CD4-positive, alpha-beta T cell treated with Interleukin-4 for 4 hours (primary cell): ENCODE data around the gene HDHD2.
A peak's percentile ranks its signal among the peaks of the same experiment; 100 is the strongest.

Experiments used
- DNase-seq: peaks from one replicate; pipeline ENCODE4 v3.0.0-alpha.2; 2020

HDHD2 gene

GRCh38 chr18:47143899-47144485 is 6.3 kb downstream of the HDHD2 start:
- no peak for DNase-seq

GRCh38 chr18:47143153-47143552 is 7.1 kb downstream of the HDHD2 start:
- DNase-seq, result no peak

GRCh38 chr18:47141289-47141688 is 9.0 kb downstream of the HDHD2 start:
- no peak for DNase-seq

GRCh38 chr18:47121146-47121545 is 29.2 kb downstream of the HDHD2 start:
- DNase-seq, result no peak

- no peak for DNase-seq
These were observed 29.9 kb downstream of the HDHD2 start for GRCh38 chr18:47120428-47120827.

- no peak for DNase-seq
These were observed 31.3 kb downstream of the HDHD2 start for GRCh38 chr18:47118981-47119380.

GRCh38 chr18:47115205-47115604 is 35.1 kb downstream of the HDHD2 start:
- DNase-seq, result no peak

GRCh38 chr18:47113796-47114540 is 36.3 kb downstream of the HDHD2 start:
- no peak for DNase-seq

GRCh38 chr18:47110492-47111274 is 39.6 kb downstream of the HDHD2 start:
- no peak for DNase-seq

GRCh38 chr18:47109720-47110119 is 40.6 kb downstream of the HDHD2 start:
- no peak for DNase-seq

GRCh38 chr18:47108998-47109405 is 41.3 kb downstream of the HDHD2 start:
- no peak for DNase-seq

- no peak for DNase-seq
These were observed 41.9 kb downstream of the HDHD2 start for GRCh38 chr18:47108373-47108772.

GRCh38 chr18:47100212-47100831 is 50.0 kb downstream of the HDHD2 start:
- DNase-seq, result peak; percentile 65

GRCh38 chr18:47095810-47096209 is 54.5 kb downstream of the HDHD2 start:
- no peak for DNase-seq

GRCh38 chr18:47087676-47088075 is 62.6 kb downstream of the HDHD2 start:
- DNase-seq, result no peak

GRCh38 chr18:47081578-47081977 is 68.7 kb downstream of the HDHD2 start:
- DNase-seq, result no peak

GRCh38 chr18:47080872-47081271 is 69.4 kb downstream of the HDHD2 start:
- no peak for DNase-seq

- no peak for DNase-seq
These were observed 73.2 kb downstream of the HDHD2 start for GRCh38 chr18:47077111-47077510.

- DNase-seq, result no peak
These were observed 75.0 kb downstream of the HDHD2 start for GRCh38 chr18:47075098-47075883.

GRCh38 chr18:47067648-47068047 is 82.7 kb downstream of the HDHD2 start:
- DNase-seq, result no peak

GRCh38 chr18:47063096-47063495 is 87.2 kb downstream of the HDHD2 start:
- no peak for DNase-seq

- DNase-seq, result no peak
These were observed 87.8 kb downstream of the HDHD2 start for GRCh38 chr18:47062471-47062870.
